SK-N-SH (cell line): Measurements from ENCODE around the gene TROAP. TPM values are rescaled to one million over a fixed set of nuclear protein-coding genes. Genes with fewer than 3 reads are reported as not detected.

Experiments
- CTCF ChIA-PET: fragments of 300-600, 350-600 bp; formaldehyde crosslinking; extraction: SDS; loops from one replicate; lab custom pipeline; 2021; lab: Yijun Ruan, JAX
- POLR2A ChIA-PET: fragments of 350-600 bp; sonication (Branson Sonifier 250); formaldehyde crosslinking; extraction: SDS; loops from one replicate; lab custom pipeline; 2020; ENCODE audit warnings: antibody characterized with exemption, inconsistent platforms; lab: Yijun Ruan, JAX
- DNase-seq: peaks from one replicate; pipeline ENCODE4 v3.0.0; 2012
- H2AFZ ChIP-seq: fragments of 200-600 bp; sonication (generic); 2 replicates; pipeline ENCODE4 v1.8.1; 2016; ENCODE audit warnings: antibody characterized with exemption, mild to moderate bottlenecking, low read depth
- H3F3A ChIP-seq: fragments of 200-600 bp; sonication (generic); replicated peaks from 2 replicates; pipeline ENCODE3; 2016; ENCODE audit warnings: antibody characterized with exemption, mild to moderate bottlenecking; ENCODE audit not compliant: insufficient read depth
- H3K27ac ChIP-seq, 2 experiments: fragments of 200-500 bp in 1 of 2; fragments of 200-600 bp in 1 of 2; sonication (Bioruptor generic) in 1 of 2; sonication (generic), shearing (Covaris generic) in 1 of 2; 2 replicates each; pipeline versions ENCODE4 v1.5.1 to v1.6.1; 2014 to 2016; ENCODE audit warnings: low read depth in 2 of 2, inconsistent platforms in 1 of 2, low read length in 1 of 2, mild to moderate bottlenecking in 1 of 2, mixed read lengths in 1 of 2
- H3K27me3 ChIP-seq: fragments of 200-600 bp; sonication (generic), shearing (Covaris generic); 2 replicates; pipeline ENCODE4 v1.6.1; 2016; ENCODE audit warnings: mixed run types; ENCODE audit not compliant: insufficient read depth
- H3K36me3 ChIP-seq, 2 experiments: fragments of 200-500 bp in 1 of 2; fragments of 200-600 bp in 1 of 2; sonication (Bioruptor generic) in 1 of 2; sonication (generic) in 1 of 2; replicated peaks in 1 of 2; 2 replicates each; pipeline versions ENCODE3 to v1.5.1; 2014 to 2016; ENCODE audit warnings: low read length in 1 of 2, mild to moderate bottlenecking in 1 of 2; ENCODE audit not compliant: insufficient read depth in 2 of 2, control insufficient read depth in 1 of 2
- H3K4me1 ChIP-seq, 2 experiments: fragments of 200-500 bp in 1 of 2; fragments of 200-600 bp in 1 of 2; sonication (Bioruptor generic) in 1 of 2; sonication (generic), shearing (Covaris generic) in 1 of 2; 2 replicates each; pipeline versions ENCODE4 v1.5.1 to v1.6.1; 2014 to 2016; ENCODE audit warnings: low read depth in 1 of 2, low read length in 1 of 2, mixed run types in 1 of 2; ENCODE audit not compliant: insufficient read depth in 2 of 2, control insufficient read depth in 1 of 2
- H3K4me2 ChIP-seq: fragments of 200-600 bp; sonication (generic), shearing (Covaris generic); 2 replicates; pipeline ENCODE4 v1.6.1; 2017; ENCODE audit warnings: mixed run types
- H3K4me3 ChIP-seq, 2 experiments: fragments of 200-500 bp in 1 of 2; fragments of 200-600 bp in 1 of 2; sonication (Bioruptor generic) in 1 of 2; sonication (generic), shearing (Covaris generic) in 1 of 2; 2 replicates each; pipeline versions ENCODE4 v1.5.1 to v1.8.1; 2014 to 2016; ENCODE audit warnings: low read depth in 2 of 2, inconsistent platforms in 1 of 2, low read length in 1 of 2, mild to moderate bottlenecking in 1 of 2, mixed read lengths in 1 of 2, moderate library complexity in 1 of 2
- H3K79me2 ChIP-seq: fragments of 200-600 bp; sonication (generic); 2 replicates; pipeline ENCODE4 v1.8.1; 2017; ENCODE audit warnings: mild to moderate bottlenecking; ENCODE audit not compliant: insufficient read depth
- H3K9ac ChIP-seq: fragments of 200-600 bp; sonication (generic); 2 replicates; pipeline ENCODE4 v1.6.1; 2017; ENCODE audit warnings: mixed run types
- H3K9me2 ChIP-seq: fragments of 200-600 bp; sonication (generic); 2 replicates; pipeline ENCODE4 v1.6.1; 2017; ENCODE audit warnings: mixed run types
- H3K9me3 ChIP-seq: fragments of 200-600 bp; sonication (generic); 2 replicates; pipeline ENCODE4 v1.6.1; 2017; ENCODE audit warnings: mixed run types, mild to moderate bottlenecking, moderate library complexity
- H4K20me1 ChIP-seq: fragments of 200-600 bp; sonication (generic); 2 replicates; pipeline ENCODE4 v1.6.1; 2017; ENCODE audit warnings: mild to moderate bottlenecking, mixed run types; ENCODE audit not compliant: insufficient read depth
- CHD2 ChIP-seq: fragments of 150-350 bp; IDR thresholded peaks from 2 replicates; pipeline ENCODE4 v1.6.1; 2018; ENCODE audit warnings: low read length; ENCODE audit not compliant: partially characterized antibody
- CTCF ChIP-seq: fragments of 200-600 bp; sonication (generic); IDR thresholded peaks from 2 replicates; pipeline ENCODE4 v1.6.1; 2017; ENCODE audit warnings: antibody characterized with exemption, mild to moderate bottlenecking, moderate library complexity
- ELF1 ChIP-seq: IDR thresholded peaks from 2 replicates; pipeline ENCODE4 v1.4.0; 2012
- FOXJ3 ChIP-seq: sonication (generic); formaldehyde crosslinking; IDR thresholded peaks from 2 replicates; pipeline ENCODE4 v1.5.1; 2020; ENCODE audit warnings: mild to moderate bottlenecking, missing genetic modification reagents
- FOXM1 ChIP-seq: IDR thresholded peaks from 2 replicates; pipeline ENCODE4 v1.4.0; 2012; ENCODE audit warnings: low read depth, mild to moderate bottlenecking
- IRF3 ChIP-seq: fragments of 150-350 bp; IDR thresholded peaks from 2 replicates; pipeline ENCODE4 v1.6.1; 2016; ENCODE audit warnings: mild to moderate bottlenecking, low read depth, low read length
- MAX ChIP-seq: IDR thresholded peaks from 2 replicates; pipeline ENCODE4 v1.4.0; 2012; ENCODE audit warnings: low read depth
- MXI1 ChIP-seq: IDR thresholded peaks from 2 replicates; pipeline ENCODE4 v1.6.1; 2012; ENCODE audit warnings: mild to moderate bottlenecking, low read depth, low read length, improper control_type of control experiment
- NFIC ChIP-seq: IDR thresholded peaks from 2 replicates; pipeline ENCODE4 v1.4.0; 2012; ENCODE audit warnings: borderline replicate concordance
- PBX3 ChIP-seq: IDR thresholded peaks from 2 replicates; pipeline ENCODE4; 2012
- POLR2AphosphoS5 ChIP-seq: IDR thresholded peaks from 2 replicates; pipeline ENCODE4 v1.6.1; 2012; ENCODE audit warnings: low read depth, low read length
- RFX5 ChIP-seq: IDR thresholded peaks from 2 replicates; pipeline ENCODE4 v1.6.1; 2012; ENCODE audit warnings: mild to moderate bottlenecking, improper control_type of control experiment, low read length
- RXRA ChIP-seq: IDR thresholded peaks from 2 replicates; pipeline ENCODE4 v1.4.0; 2012; ENCODE audit warnings: low read depth, mild to moderate bottlenecking, borderline replicate concordance
- SIN3A ChIP-seq: IDR thresholded peaks from 2 replicates; pipeline ENCODE4 v1.6.1; 2012; ENCODE audit warnings: low read depth, mild to moderate bottlenecking, low read length, moderate library complexity, borderline replicate concordance
- SMC3 ChIP-seq: IDR thresholded peaks from 2 replicates; pipeline ENCODE4 v1.6.1; 2012; ENCODE audit warnings: low read depth, low read length, improper control_type of control experiment
- TAF1 ChIP-seq: IDR thresholded peaks from 2 replicates; pipeline ENCODE4 v1.6.1; 2012; ENCODE audit warnings: low read depth, mild to moderate bottlenecking, low read length, moderate library complexity, borderline replicate concordance
- TCF12 ChIP-seq: IDR thresholded peaks from 2 replicates; pipeline ENCODE4 v1.4.0; 2012
- USF1 ChIP-seq: IDR thresholded peaks from 2 replicates; pipeline ENCODE4 v1.4.0; 2012; ENCODE audit warnings: low read depth, borderline replicate concordance
- USF2 ChIP-seq: fragments of 150-350 bp; IDR thresholded peaks from 2 replicates; pipeline ENCODE4 v1.6.1; 2017; ENCODE audit warnings: antibody characterized with exemption, low read length, low read depth, borderline replicate concordance
- YY1 ChIP-seq: IDR thresholded peaks from 2 replicates; pipeline ENCODE4 v1.4.0; 2012; ENCODE audit warnings: low read depth, mild to moderate bottlenecking
- ZBTB33 ChIP-seq: IDR thresholded peaks from 2 replicates; pipeline ENCODE4 v1.4.0; 2012; ENCODE audit warnings: low read depth, borderline replicate concordance
- WGBS: methylation state at CpG from one replicate; pipeline ENCODE4 v1.1.6; 2017; ENCODE audit warnings: low lambda C conversion rate; 5-methylcytosine and 5-hydroxymethylcytosine counted together
- polyA plus RNA-seq, 3 experiments: library from polyadenylated mRNA; depleted of rRNA; stranded (reverse); fragments of >200 nt; gene quantifications; 2 replicates each; pipeline ENCODE4 v1.2.3, GENCODE V29; 2012

TROAP gene
- 15.0 and 26.2 TPM in 2 replicates for polyA plus RNA-seq (2012; rRNA removed)
- polyA plus RNA-seq (2012; cell fraction: cytosol; rRNA removed) = 13.0 and 14.9 TPM in 2 replicates
- 46.8 and 65.0 TPM in 2 replicates for polyA plus RNA-seq (2012; cell fraction: nucleus; rRNA removed)

GRCh38 chr12:49322708-49323523, at the start of gene TROAP:
TROAP (plus strand) TSS chr12:49323255; CDS start chr12:49323609, 354 bp downstream.
- CTCF ChIA-PET = interaction anchor here (1.0 to 5.4 kb wide), 7 partner anchors 9 to 44 kb away, joined by 3 to 48 read pairs (median 17); partner anchors contain the start of genes C1QL4 and SPATS2
- peak within 1 kb of the TSS; percentile 58 to 65 for H3K27ac ChIP-seq
- H3K27me3 ChIP-seq = no peaks in the 10 kb centered on the region
- H3K9me3 ChIP-seq = no peaks in the 10 kb centered on the region
- H3K9me2 ChIP-seq = no peaks in the 10 kb centered on the region
- H4K20me1 ChIP-seq = no peaks in the 10 kb centered on the region
- H3K4me2 ChIP-seq = peak within 1 kb of the TSS; percentile 95
- H3K4me3 ChIP-seq = peak within 1 kb of the TSS; percentile 67 to 88
- peak within 1 kb of the TSS; percentile 80 for H3K9ac ChIP-seq
- peak; percentile 97 for DNase-seq
- peaks cover 2 to 6% of the 10 kb centered on the region in 2 experiments for H3K36me3 ChIP-seq
- peaks cover 5% of the 10 kb centered on the region for H3F3A ChIP-seq
- peaks cover 19% of the 10 kb centered on the region for H3K79me2 ChIP-seq
- H2AFZ ChIP-seq = peak within 1 kb of the TSS; percentile 81
- TF ChIP-seq YY1 (peak; percentile 82), IRF3 (no peak), NFIC (no peak), USF1 (no peak), POLR2AphosphoS5 (peak; percentile 95), SMC3 (no peak), SIN3A (peak; percentile 99), RFX5 (peak; percentile 76), ZBTB33 (peak; percentile 96), FOXJ3 (CRISPR knock-in tag) (no peak), FOXM1 (peak; percentile 100), USF2 (no peak), TCF12 (no peak), CHD2 (peak; percentile 98), MXI1 (peak; percentile 92), RXRA (no peak), ELF1 (peak; percentile 57; the same call in 1 of the 2 replicates), TAF1 (peak; percentile 65), CTCF (no peak), MAX (peak; percentile 62; the same call in 1 of the 2 replicates), PBX3 (peak; percentile 63)
- peaks cover 0 to 14% of the 10 kb centered on the region in 2 experiments; a peak in 1 of 4 replicates for H3K4me1 ChIP-seq
- 1% methylated on average over 52 of the region's 65 CpGs for WGBS
- POLR2A ChIA-PET = interaction anchor here (0.5 to 2.2 kb wide), 14 partner anchors 9 to 463 kb away, joined by 3 to 34 read pairs (median 6); partner anchors contain the start of genes C1QL4, LMBR1L, PRPH and SPATS2
